WTC11 (cell line): ENCODE measurements around the gene RCN1. TPM values are rescaled to one million over a fixed set of nuclear protein-coding genes. Genes with fewer than 3 reads are reported as not detected.
"Not testable (repeated sequence)": the region's sequence is repeated elsewhere in the genome, so short reads cannot be mapped to it uniquely, and the experiment has no call there.

Experiments
- ATAC-seq: fragments of 200-7000 bp; cut with Tn5 transposase; 2 replicates; pipeline ENCODE4 v1.10.0; 2021; ENCODE audit warnings: mild to moderate bottlenecking, moderate library complexity
- CTCF ChIA-PET: fragments of 300-600 bp; sonication (Branson Sonifier 250); formaldehyde crosslinking; loops from one replicate; lab custom pipeline; 2021; ENCODE audit warnings: antibody characterized with exemption; lab: Charles Lee
- POLR2A ChIA-PET: fragments of 350-600 bp; sonication (Branson Sonifier 250); formaldehyde crosslinking; loops from one replicate; lab custom pipeline; 2021; ENCODE audit warnings: antibody characterized with exemption; lab: Charles Lee
- DNase-seq: peaks from one replicate; pipeline ENCODE4 v3.0.0; 2021; ENCODE audit warnings: low spot score
- H3K27ac Mint-ChIP-seq: 2 replicates; pipeline ENCODE4 v1.8.0; 2021; ENCODE audit warnings: mixed read lengths
- H3K27me3 Mint-ChIP-seq: 2 replicates; pipeline ENCODE4 v1.8.0; 2021; ENCODE audit warnings: low read depth, mild to moderate bottlenecking, moderate library complexity, mixed read lengths
- H3K36me3 Mint-ChIP-seq: 2 replicates; pipeline ENCODE4 v1.8.0; 2021; ENCODE audit warnings: mixed read lengths
- H3K4me1 Mint-ChIP-seq: 2 replicates; pipeline ENCODE4 v1.8.0; 2022; ENCODE audit warnings: mixed read lengths
- H3K4me3 Mint-ChIP-seq: 2 replicates; pipeline ENCODE4 v1.8.0; 2021; ENCODE audit warnings: mild to moderate bottlenecking, moderate library complexity, mixed read lengths
- H3K9me3 Mint-ChIP-seq: 2 replicates; pipeline ENCODE4 v1.8.0; 2021; ENCODE audit warnings: mixed read lengths
- ATF1 ChIP-seq: sonication (generic); formaldehyde crosslinking; IDR thresholded peaks from 2 replicates; pipeline ENCODE4 v1.8.1; 2023; ENCODE audit warnings: mild to moderate bottlenecking, moderate library complexity, missing genetic modification reagents
- FOXJ3 ChIP-seq: sonication (generic); formaldehyde crosslinking; IDR thresholded peaks from 2 replicates; pipeline ENCODE4 v1.9.0; 2021; ENCODE audit warnings: missing genetic modification reagents, mild to moderate bottlenecking, borderline replicate concordance
- NFE2L1 ChIP-seq: sonication (generic); formaldehyde crosslinking; IDR thresholded peaks from 2 replicates; pipeline ENCODE4 v1.8.1; 2023; ENCODE audit warnings: missing genetic modification reagents
- NR1H2 ChIP-seq: sonication (generic); formaldehyde crosslinking; IDR thresholded peaks from 2 replicates; pipeline ENCODE4 v1.9.0; 2021; ENCODE audit warnings: mild to moderate bottlenecking, moderate library complexity, missing genetic modification reagents
- OVOL2 ChIP-seq: fragments of 250-450 bp; sonication (Bioruptor Pico); IDR thresholded peaks from 2 replicates; pipeline ENCODE4 v1.9.0; 2021; ENCODE audit warnings: mild to moderate bottlenecking, borderline replicate concordance
- PRRX2 ChIP-seq: fragments of 250-450 bp; sonication (Bioruptor Pico); IDR thresholded peaks from 2 replicates; pipeline ENCODE4 v1.8.0; 2021; ENCODE audit warnings: mild to moderate bottlenecking
- TCF7 ChIP-seq: sonication (generic); formaldehyde crosslinking; IDR thresholded peaks from 2 replicates; pipeline ENCODE4 v1.8.0; 2022; ENCODE audit warnings: mild to moderate bottlenecking, low read depth, missing genetic modification reagents, moderate library complexity
- TEAD1 ChIP-seq: sonication (generic); formaldehyde crosslinking; IDR thresholded peaks from 2 replicates; pipeline ENCODE4 v1.8.0; 2022; ENCODE audit warnings: mild to moderate bottlenecking, missing genetic modification reagents
- ZBTB21 ChIP-seq: sonication (generic); formaldehyde crosslinking; IDR thresholded peaks from 2 replicates; pipeline ENCODE4 v1.8.1; 2023; ENCODE audit warnings: mild to moderate bottlenecking, missing genetic modification reagents, borderline replicate concordance
- ZNF232 ChIP-seq: sonication (generic); formaldehyde crosslinking; IDR thresholded peaks from 2 replicates; pipeline ENCODE4 v1.8.0; 2022; ENCODE audit warnings: mild to moderate bottlenecking, missing genetic modification reagents
- ZNF396 ChIP-seq: fragments of 250-450 bp; sonication (Bioruptor Pico); IDR thresholded peaks from 2 replicates; pipeline ENCODE4 v1.8.0; 2021; ENCODE audit warnings: mild to moderate bottlenecking, moderate library complexity, borderline replicate concordance
- ZNF423 ChIP-seq: fragments of 250-450 bp; sonication (Bioruptor Pico); IDR thresholded peaks from 2 replicates; pipeline ENCODE4 v2.1.2; 2022; ENCODE audit warnings: mild to moderate bottlenecking, moderate library complexity
- total RNA-seq: library from RNA; stranded (reverse); gene quantifications from 3 replicates; pipeline ENCODE4 v1.2.3, GENCODE V29; 2021
- TF ChIP-seq, protein P1 (sequence below): sonication (generic); formaldehyde crosslinking; IDR thresholded peaks from 2 replicates; pipeline ENCODE4 v1.8.0; 2022; ENCODE audit warnings: mild to moderate bottlenecking, missing genetic modification reagents
- TF ChIP-seq, protein P2 (sequence below): sonication (generic); formaldehyde crosslinking; IDR thresholded peaks from 2 replicates; pipeline ENCODE4 v1.8.1; 2023; ENCODE audit warnings: mild to moderate bottlenecking, missing genetic modification reagents
- TF ChIP-seq, protein P3 (sequence below): sonication (generic); formaldehyde crosslinking; IDR thresholded peaks from 2 replicates; pipeline ENCODE4 v1.8.1; 2022; ENCODE audit warnings: low read depth, mild to moderate bottlenecking, moderate library complexity, missing genetic modification reagents, borderline replicate concordance
- TF ChIP-seq, protein P4 (sequence below): sonication (generic); formaldehyde crosslinking; IDR thresholded peaks from 2 replicates; pipeline ENCODE4 v1.8.1; 2022; ENCODE audit warnings: mild to moderate bottlenecking, missing genetic modification reagents, moderate library complexity, borderline replicate concordance
- TF ChIP-seq, protein P5 (sequence below): fragments of 200-600 bp; IDR thresholded peaks from 2 replicates; pipeline ENCODE4 v1.8.0; 2022; ENCODE audit warnings: antibody characterized with exemption
- TF ChIP-seq, protein P6 (sequence below): fragments of 250-450 bp; sonication (Bioruptor Pico); IDR thresholded peaks from 2 replicates; pipeline ENCODE4 v2.1.2; 2022; ENCODE audit warnings: mild to moderate bottlenecking, moderate library complexity
- TF ChIP-seq, protein P7 (sequence below): sonication (generic); formaldehyde crosslinking; IDR thresholded peaks from 2 replicates; pipeline ENCODE4 v1.8.1; 2022; ENCODE audit warnings: mild to moderate bottlenecking, moderate library complexity, missing genetic modification reagents
- TF ChIP-seq, protein P8 (sequence below): fragments of 250-450 bp; sonication (Bioruptor Pico); IDR thresholded peaks from 2 replicates; pipeline ENCODE4 v1.9.0; 2021; ENCODE audit warnings: mild to moderate bottlenecking

RCN1 gene
- total RNA-seq, 1 experiment from 2014 or later, result 96.2 TPM

DNA sequence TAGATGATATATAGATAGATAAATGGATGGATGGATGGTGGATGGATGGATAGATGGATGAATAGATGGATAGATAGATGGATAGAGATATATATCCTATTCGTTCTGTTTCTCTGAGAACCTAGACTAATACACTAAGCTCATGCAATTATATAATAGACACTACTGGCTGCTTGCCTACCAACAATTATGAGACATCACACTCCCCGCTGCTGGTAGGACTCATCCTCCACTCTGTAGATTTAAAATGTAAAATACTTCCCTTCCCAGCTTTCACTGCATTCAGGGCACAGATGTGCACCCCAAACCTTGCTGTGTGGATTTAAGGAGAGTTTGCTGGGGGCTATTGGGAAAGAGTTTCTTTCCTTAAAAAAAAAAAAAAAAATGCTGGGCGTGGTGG lies 28.3 kb upstream of the RCN1 start:
- TF ChIP-seq, protein P1, sequence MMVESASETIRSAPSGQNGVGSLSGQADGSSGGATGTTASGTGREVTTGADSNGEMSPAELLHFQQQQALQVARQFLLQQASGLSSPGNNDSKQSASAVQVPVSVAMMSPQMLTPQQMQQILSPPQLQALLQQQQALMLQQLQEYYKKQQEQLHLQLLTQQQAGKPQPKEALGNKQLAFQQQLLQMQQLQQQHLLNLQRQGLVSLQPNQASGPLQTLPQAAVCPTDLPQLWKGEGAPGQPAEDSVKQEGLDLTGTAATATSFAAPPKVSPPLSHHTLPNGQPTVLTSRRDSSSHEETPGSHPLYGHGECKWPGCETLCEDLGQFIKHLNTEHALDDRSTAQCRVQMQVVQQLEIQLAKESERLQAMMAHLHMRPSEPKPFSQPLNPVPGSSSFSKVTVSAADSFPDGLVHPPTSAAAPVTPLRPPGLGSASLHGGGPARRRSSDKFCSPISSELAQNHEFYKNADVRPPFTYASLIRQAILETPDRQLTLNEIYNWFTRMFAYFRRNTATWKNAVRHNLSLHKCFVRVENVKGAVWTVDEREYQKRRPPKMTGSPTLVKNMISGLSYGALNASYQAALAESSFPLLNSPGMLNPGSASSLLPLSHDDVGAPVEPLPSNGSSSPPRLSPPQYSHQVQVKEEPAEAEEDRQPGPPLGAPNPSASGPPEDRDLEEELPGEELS, result no peak
- Mint-ChIP-seq H3K27ac (no peak overlapping the region), H3K9me3 (no peaks in the 10 kb centered on the region; the same call in 1 of the 2 replicates), H3K36me3 (no peaks in the 10 kb centered on the region), H3K4me1 (no peaks in the 10 kb centered on the region), H3K27me3 (no peaks in the 10 kb centered on the region), H3K4me3 (no peak overlapping the region)
- DNase-seq, result no peak
- ATAC-seq, result no peak
- ChIA-PET CTCF (interaction anchor here (1.1 kb wide), 1 partner anchor 11 kb away, joined by 3 read pairs; no protein-coding TSS in a partner anchor), POLR2A (no interaction called here)

DNA sequence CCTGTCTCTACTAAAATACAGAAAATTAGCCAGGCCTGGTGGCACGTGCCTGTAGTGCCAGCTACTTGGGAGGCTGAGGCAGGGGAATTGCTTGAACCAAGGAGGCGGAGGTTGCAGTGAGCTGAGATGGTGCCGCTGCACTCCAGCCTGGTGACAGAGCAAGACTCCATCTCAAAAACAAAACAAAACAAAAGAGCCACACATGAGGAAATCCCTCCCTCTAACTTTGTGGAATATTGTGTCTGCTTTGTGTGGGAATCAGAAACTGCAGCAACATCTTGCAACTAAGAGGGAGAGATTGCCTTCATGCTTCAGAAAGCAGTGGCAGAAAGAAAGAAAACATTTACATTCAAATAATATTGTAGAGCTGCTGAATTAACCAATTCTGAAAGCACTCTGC lies 27.8 kb upstream of the RCN1 start:
- not testable (repeated sequence) for ATAC-seq

DNA sequence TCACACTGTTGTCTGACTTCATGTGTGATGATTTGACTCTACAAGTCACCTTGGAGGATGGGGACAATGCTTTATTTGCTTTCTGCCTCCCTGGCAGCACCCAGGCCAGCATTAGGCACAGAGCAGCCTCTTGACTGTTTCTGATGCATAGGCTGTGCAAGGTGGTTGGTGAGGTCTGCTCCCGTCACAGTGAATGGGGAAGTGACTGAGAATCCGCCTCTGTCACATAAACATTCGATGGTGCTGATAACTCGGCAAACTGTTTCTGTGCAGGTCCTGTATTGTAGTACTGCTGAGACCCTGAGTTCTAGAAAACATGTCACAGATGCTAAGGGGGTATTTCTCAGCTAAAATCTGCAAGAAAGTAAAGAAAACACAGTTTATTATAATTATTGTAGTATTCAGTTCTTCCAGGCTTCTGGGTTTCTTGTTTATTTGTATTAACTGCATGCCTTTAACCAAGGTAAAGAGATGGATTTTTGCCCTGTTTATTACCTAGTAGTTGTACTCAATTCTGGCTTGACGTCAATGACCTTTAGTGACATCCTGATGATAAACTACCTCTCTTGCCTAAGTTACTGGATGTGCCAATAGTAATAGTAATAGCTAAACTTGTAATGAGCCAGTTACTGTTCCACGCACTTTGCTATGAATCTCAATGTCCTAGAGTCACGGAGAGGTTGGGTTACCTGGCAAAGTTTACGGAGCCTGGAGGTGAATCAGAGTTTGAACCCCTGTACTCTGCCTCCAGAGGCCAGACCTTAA lies 24.8 kb upstream of the RCN1 start:
- CTCF ChIA-PET, result interaction anchor here (0.6 to 1.5 kb wide), 2 partner anchors 110 kb away, joined by 3 to 4 read pairs; no protein-coding TSS in a partner anchor
- Mint-ChIP-seq H3K27me3 (peaks cover 2% of the 10 kb centered on the region; the same call in 1 of the 2 replicates), H3K36me3 (no peaks in the 10 kb centered on the region), H3K4me1 (no peaks in the 10 kb centered on the region), H3K27ac (no peak overlapping the region), H3K9me3 (no peaks in the 10 kb centered on the region), H3K4me3 (no peak overlapping the region)
- DNase-seq (no peak), ATAC-seq (no peak)
- POLR2A ChIA-PET, result no interaction called here
- TF ChIP-seq ATF1 (CRISPR knock-in tag) (no peak), OVOL2 (CRISPR knock-in tag) (no peak), TCF7 (CRISPR knock-in tag) (no peak), PRRX2 (CRISPR knock-in tag) (no peak), FOXJ3 (CRISPR knock-in tag) (no peak), ZNF232 (CRISPR knock-in tag) (no peak), ZNF423 (no peak), TEAD1 (CRISPR knock-in tag) (no peak), ZBTB21 (CRISPR knock-in tag) (no peak), NFE2L1 (CRISPR knock-in tag) (no peak), NR1H2 (CRISPR knock-in tag) (no peak), ZNF396 (CRISPR knock-in tag) (no peak)
- TF ChIP-seq, protein P2, sequence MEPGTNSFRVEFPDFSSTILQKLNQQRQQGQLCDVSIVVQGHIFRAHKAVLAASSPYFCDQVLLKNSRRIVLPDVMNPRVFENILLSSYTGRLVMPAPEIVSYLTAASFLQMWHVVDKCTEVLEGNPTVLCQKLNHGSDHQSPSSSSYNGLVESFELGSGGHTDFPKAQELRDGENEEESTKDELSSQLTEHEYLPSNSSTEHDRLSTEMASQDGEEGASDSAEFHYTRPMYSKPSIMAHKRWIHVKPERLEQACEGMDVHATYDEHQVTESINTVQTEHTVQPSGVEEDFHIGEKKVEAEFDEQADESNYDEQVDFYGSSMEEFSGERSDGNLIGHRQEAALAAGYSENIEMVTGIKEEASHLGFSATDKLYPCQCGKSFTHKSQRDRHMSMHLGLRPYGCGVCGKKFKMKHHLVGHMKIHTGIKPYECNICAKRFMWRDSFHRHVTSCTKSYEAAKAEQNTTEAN (CRISPR knock-in tag), result no peak
- TF ChIP-seq, protein P3, sequence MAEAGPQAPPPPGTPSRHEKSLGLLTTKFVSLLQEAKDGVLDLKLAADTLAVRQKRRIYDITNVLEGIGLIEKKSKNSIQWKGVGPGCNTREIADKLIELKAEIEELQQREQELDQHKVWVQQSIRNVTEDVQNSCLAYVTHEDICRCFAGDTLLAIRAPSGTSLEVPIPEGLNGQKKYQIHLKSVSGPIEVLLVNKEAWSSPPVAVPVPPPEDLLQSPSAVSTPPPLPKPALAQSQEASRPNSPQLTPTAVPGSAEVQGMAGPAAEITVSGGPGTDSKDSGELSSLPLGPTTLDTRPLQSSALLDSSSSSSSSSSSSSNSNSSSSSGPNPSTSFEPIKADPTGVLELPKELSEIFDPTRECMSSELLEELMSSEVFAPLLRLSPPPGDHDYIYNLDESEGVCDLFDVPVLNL (CRISPR knock-in tag), result no peak
- TF ChIP-seq, protein P4, sequence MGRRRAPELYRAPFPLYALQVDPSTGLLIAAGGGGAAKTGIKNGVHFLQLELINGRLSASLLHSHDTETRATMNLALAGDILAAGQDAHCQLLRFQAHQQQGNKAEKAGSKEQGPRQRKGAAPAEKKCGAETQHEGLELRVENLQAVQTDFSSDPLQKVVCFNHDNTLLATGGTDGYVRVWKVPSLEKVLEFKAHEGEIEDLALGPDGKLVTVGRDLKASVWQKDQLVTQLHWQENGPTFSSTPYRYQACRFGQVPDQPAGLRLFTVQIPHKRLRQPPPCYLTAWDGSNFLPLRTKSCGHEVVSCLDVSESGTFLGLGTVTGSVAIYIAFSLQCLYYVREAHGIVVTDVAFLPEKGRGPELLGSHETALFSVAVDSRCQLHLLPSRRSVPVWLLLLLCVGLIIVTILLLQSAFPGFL (CRISPR knock-in tag), result no peak
- TF ChIP-seq, protein P5, sequence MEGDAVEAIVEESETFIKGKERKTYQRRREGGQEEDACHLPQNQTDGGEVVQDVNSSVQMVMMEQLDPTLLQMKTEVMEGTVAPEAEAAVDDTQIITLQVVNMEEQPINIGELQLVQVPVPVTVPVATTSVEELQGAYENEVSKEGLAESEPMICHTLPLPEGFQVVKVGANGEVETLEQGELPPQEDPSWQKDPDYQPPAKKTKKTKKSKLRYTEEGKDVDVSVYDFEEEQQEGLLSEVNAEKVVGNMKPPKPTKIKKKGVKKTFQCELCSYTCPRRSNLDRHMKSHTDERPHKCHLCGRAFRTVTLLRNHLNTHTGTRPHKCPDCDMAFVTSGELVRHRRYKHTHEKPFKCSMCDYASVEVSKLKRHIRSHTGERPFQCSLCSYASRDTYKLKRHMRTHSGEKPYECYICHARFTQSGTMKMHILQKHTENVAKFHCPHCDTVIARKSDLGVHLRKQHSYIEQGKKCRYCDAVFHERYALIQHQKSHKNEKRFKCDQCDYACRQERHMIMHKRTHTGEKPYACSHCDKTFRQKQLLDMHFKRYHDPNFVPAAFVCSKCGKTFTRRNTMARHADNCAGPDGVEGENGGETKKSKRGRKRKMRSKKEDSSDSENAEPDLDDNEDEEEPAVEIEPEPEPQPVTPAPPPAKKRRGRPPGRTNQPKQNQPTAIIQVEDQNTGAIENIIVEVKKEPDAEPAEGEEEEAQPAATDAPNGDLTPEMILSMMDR, result no peak
- TF ChIP-seq, protein P6, sequence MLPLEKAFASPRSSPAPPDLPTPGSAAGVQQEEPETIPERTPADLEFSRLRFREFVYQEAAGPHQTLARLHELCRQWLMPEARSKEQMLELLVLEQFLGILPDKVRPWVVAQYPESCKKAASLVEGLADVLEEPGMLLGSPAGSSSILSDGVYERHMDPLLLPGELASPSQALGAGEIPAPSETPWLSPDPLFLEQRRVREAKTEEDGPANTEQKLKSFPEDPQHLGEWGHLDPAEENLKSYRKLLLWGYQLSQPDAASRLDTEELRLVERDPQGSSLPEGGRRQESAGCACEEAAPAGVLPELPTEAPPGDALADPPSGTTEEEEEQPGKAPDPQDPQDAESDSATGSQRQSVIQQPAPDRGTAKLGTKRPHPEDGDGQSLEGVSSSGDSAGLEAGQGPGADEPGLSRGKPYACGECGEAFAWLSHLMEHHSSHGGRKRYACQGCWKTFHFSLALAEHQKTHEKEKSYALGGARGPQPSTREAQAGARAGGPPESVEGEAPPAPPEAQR (CRISPR knock-in tag), result no peak
- TF ChIP-seq, protein P7, sequence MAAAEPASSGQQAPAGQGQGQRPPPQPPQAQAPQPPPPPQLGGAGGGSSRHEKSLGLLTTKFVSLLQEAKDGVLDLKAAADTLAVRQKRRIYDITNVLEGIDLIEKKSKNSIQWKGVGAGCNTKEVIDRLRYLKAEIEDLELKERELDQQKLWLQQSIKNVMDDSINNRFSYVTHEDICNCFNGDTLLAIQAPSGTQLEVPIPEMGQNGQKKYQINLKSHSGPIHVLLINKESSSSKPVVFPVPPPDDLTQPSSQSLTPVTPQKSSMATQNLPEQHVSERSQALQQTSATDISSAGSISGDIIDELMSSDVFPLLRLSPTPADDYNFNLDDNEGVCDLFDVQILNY (CRISPR knock-in tag), result no peak
- TF ChIP-seq, protein P8, sequence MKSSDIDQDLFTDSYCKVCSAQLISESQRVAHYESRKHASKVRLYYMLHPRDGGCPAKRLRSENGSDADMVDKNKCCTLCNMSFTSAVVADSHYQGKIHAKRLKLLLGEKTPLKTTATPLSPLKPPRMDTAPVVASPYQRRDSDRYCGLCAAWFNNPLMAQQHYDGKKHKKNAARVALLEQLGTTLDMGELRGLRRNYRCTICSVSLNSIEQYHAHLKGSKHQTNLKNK (CRISPR knock-in tag), result no peak

More for the DNA sequence above, 27.8 kb upstream of the RCN1 start:
- H3K4me1 Mint-ChIP-seq, DNase-seq, H3K4me3 Mint-ChIP-seq, H3K9me3 Mint-ChIP-seq, H3K27me3 Mint-ChIP-seq, H3K36me3 Mint-ChIP-seq, H3K27ac Mint-ChIP-seq, POLR2A ChIA-PET: not testable (repeated sequence)
- CTCF ChIA-PET, result interaction anchor here (1.1 kb wide), 2 partner anchors 11 kb away, joined by 3 read pairs; no protein-coding TSS in a partner anchor
